Activated T-helper 1 cell treated with Interleukin-2 at 50 U/mL for 16 hours (primary cell): Measurements from ENCODE around the gene CELA2A.

Source experiments
- DNase-seq: peaks from one replicate; pipeline ENCODE4 v3.0.0-alpha.2; 2020; ENCODE audit warnings: low read depth

CELA2A gene

GRCh38 chr1:15456313-15456954 lies at the start of gene CELA2A:
TSS of gene CELA2A (plus strand) at chr1:15456732. CDS start at chr1:15456754, 22 bp downstream.
- DNase-seq: no peak

- no peak for DNase-seq
Measured at GRCh38 chr1:15407580-15407979, 49.0 kb upstream of the CELA2A start.

DNA sequence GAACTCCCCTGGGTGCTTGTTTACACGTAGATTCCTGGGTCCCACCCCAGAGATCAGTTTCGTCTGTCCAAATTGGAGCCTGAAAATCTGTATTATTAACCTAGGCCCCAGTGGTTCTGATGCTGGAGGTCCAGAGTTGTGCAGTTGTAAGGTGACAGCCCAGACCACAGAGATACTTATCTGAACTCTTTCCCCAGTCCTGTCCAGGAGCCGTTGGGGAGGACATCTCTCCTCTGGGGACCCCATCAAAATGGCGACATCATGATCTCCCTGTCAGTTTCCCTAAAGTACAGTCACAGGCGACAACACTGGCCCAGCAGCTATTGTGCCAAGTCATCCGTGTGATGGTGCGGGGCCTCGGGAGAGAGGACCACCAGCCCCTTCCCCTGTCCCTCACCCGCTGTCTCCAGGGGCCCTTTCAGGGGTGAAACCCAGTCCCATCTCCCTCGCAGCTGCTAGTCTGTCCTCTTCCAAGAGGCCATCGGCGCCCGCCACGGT lies 47.6 kb upstream of the CELA2A start:
- DNase-seq: no peak

DNA sequence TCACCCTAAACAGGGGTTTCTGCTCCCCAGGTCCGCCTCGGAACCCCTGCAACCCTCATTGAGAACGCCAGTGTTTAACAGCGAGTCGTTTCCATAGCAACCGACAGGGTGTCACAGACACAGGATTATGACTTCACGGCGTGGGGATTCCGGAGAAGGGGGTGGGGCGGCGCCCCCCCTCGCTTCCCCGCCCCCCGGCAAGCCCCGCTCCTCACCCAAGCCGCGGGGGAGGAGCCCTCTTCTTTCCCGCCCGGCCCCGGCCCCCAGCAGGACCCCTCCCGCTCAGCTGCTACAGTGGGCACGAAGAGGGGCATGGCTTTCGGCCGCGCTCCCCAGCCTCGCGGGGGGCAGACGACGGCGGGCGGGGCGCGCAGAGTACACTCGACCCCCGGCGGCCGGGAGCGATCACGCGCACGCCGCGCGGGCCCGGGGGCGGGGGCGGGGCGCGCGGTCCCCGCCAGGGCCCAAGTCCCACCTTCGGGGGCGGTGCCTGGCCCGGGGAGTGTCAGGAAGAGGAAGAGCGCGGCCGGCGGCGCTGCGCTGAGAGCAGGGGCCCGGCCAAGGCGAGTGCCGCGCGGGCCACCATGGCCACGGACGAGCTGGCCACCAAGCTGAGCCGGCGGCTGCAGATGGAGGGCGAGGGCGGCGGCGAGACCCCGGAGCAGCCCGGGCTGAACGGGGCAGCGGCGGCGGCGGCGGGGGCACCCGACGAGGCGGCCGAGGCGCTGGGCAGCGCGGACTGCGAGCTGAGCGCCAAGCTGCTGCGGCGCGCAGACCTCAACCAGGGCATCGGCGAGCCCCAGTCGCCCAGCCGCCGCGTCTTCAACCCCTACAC lies 46.9 kb upstream of the CELA2A start, which contains the start of gene EFHD2:
TSS of gene EFHD2 (plus strand) at position 501 of the 835 bp plus-strand sequence. CDS start at position 585, 84 bp downstream.
- peak; percentile 75 for DNase-seq

GRCh38 chr1:15410223-15410883 lies 46.2 kb upstream of the CELA2A start:
- DNase-seq: no peak

GRCh38 chr1:15410884-15411245 lies 45.7 kb upstream of the CELA2A start:
- DNase-seq: no peak

DNA sequence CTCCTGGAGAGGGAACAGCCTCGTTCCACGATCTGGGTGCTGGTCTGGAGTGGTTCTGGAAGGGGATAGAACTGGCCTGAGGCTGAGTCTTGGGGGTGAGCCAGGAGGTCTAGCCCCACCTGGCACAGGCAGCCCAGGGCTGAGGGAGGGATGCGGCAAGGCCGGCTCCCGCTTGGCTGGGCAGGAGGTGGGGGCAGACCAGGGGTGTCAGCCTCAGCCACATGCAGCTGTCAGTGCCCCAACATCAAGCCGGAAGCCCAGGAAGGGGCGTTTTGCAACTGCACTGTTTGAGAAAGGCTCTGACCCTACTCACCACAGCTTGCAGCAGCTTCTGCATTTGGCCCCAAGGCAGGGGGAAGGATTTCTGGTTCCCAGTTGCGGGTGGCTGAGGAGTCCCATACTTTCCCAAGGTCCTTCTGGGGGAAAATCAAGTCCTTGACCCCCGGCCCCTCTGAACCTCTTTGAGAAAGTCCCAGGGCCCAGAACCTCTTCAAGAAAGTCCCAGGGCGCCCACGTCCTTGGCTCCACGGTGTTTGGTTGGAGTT lies 44.9 kb upstream of the CELA2A start:
- DNase-seq: no peak

- DNase-seq: no peak
Measured at GRCh38 chr1:15412175-15412800, 44.2 kb upstream of the CELA2A start.

GRCh38 chr1:15412843-15413242 lies 43.7 kb upstream of the CELA2A start:
- no peak for DNase-seq

GRCh38 chr1:15413563-15414444 lies 42.7 kb upstream of the CELA2A start:
- no peak for DNase-seq

GRCh38 chr1:15414445-15414983 lies 42.0 kb upstream of the CELA2A start:
- no peak for DNase-seq

DNA sequence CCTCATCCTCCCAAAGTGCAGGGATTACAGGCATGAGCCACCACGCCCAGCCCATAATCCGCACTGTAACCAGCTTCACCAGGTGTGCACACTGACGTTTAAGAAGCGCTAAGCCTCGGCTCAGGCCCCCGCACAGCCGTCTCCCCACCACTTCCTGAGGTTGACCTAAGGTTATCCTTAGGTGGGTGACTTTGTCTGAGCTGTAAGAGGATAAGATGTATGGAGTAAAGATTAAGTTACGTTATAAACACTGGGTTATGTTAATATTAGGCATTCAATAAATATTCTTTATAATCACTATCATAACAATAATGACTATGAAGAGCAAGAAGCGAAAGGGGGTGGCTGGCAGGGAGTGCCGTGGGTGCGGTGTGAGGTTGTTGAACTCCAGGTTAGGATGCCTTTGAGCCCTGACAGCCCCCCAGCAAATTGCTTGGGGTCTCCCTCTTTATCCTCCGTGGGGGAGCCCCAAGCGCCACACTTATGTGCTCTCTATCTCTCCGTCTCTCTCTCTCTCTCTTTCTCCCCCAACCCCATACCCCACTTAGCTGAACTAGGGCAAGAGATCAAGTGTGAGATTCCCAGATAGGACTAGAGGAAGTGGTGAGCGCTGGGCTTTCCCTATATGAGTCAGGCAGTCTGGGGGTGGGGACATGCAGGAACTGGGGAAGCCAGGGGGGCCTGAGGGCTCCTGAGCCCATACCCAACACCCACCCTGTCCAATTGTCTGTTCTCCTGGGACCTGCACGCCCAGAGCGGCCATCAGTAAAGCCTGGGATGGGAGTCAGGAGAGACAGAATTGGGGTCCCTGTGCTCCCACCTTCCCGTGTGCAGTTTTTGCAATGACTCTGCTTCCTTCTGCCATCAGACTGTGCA lies 39.2 kb upstream of the CELA2A start:
- DNase-seq: peak; percentile 47

DNA sequence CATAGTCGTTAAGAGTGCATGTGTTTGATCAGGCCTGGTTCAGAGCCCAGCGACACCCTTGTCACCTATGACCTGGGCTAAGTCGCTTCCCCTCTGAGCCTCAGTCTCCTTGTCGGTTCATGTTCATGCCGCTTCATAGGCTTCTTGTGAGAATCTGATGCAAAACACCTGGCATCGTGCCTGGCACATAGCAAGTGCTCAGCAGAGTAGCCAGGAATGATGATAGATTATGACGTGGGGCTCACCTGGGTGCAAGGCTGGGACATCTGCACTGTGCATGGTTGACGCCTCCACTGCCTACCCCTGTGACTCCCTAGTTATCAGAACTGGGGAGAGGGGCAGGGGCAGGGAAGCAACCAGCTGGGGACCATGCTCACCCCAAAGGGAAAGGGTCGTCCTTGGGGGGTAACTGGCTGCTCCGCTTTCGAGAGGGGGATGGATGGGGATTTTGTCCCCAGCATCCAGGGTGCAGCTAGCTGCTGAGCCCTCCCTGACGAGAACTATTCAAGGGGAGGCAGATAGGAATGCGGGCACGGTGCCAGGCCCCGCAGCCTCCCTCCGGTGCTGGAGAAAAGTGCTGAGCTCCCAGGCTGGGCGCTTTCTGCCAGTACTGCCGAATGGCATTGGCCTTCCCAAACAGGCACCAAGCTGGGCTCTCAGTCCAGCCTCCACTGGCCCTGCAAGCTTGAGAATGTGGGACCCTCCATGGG lies 37.6 kb upstream of the CELA2A start:
- DNase-seq: no peak

- DNase-seq: no peak
Measured at GRCh38 chr1:15420853-15421465, 35.6 kb upstream of the CELA2A start.

GRCh38 chr1:15422871-15423270 lies 33.7 kb upstream of the CELA2A start:
- no peak for DNase-seq

DNA sequence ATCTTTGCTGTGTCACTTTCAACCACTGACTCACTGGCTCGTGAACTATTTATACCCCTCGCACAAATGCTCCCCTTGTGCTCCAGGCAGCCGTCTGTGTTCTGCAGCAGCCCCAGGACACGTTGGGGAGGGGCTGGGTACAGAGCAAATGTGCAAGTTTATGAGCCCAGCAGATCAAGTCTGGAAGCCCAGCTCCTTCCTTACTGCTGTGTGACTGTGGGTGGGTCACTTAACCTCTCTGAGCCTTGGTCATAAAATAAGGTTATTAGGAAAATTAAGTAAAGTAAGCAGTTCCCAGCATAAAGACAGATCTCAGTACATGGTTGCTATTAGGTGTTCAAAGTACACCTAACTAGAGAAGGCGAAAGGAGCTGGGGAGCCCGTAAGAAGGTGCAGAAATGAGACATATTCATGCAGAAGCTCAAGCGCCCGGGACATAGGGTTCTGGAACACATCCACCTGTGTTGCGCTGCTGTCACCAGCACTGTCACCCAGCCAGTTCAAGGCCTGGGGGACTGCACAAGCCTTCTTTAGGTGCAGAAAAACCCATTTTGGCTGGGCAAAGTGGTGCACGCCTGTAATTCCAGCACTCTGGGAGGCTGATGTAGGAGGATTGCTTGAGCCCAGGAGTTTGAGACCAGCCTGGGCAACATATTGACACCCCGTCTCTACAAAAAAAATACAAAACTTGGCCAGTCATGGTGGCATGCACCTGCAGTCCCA lies 33.0 kb upstream of the CELA2A start:
- DNase-seq: no peak

DNA sequence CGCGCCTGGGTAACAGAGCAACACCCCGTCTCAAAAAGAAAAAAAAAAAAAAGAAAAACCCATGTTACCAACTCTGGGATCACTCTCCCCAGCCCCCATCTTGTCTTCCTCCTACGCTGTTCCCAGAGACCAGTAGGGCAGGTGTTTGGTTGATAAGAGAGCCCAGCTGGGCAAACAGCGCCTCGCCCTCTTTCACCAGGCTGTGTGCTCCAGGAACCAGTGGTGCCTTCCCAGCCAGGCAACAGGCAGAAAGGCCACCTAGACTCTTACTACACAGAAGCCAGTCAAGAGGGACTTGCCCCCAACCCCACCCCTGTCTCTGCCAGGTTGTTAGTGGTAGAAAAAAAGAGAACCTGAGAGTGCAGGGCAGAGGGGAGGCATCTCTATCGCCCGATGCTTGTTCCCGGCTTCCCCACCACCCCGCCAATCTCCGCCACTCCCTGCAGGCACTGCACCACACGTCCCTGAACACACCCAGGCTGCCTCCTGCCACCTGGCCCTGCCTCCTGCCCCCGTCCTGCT lies 32.3 kb upstream of the CELA2A start:
- DNase-seq: no peak

DNA sequence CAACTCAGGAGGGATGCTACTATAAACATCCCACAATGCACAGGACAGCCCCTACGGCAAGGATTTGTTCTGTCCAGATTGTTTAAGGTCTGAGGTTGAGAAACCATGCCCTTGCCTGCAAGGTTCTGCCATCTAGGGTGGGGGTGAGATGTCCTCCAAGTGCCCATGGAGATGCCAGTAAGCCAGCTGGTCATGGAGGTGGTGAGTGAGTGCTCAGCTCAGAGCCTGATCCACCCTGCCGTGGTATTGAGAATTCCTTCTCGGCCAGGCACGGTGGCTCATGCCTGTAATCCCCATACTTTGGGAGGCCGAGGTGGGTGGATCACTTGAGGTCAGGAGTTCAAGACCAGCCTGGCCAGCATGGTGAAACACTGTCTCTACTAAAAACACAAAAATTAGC lies 31.6 kb upstream of the CELA2A start:
- no peak for DNase-seq
